ENCODE data around the gene MPND. TPM values are rescaled to one million over a fixed set of nuclear protein-coding genes. Genes with fewer than 3 reads are reported as not detected.

The MPND gene
- total and polyA plus RNA-seq, 2 of the 13 experiments (the other 11 are each of a cell fraction or from before 2014, with no cell fraction given) = 10.8 to 15.8 TPM

DNA sequence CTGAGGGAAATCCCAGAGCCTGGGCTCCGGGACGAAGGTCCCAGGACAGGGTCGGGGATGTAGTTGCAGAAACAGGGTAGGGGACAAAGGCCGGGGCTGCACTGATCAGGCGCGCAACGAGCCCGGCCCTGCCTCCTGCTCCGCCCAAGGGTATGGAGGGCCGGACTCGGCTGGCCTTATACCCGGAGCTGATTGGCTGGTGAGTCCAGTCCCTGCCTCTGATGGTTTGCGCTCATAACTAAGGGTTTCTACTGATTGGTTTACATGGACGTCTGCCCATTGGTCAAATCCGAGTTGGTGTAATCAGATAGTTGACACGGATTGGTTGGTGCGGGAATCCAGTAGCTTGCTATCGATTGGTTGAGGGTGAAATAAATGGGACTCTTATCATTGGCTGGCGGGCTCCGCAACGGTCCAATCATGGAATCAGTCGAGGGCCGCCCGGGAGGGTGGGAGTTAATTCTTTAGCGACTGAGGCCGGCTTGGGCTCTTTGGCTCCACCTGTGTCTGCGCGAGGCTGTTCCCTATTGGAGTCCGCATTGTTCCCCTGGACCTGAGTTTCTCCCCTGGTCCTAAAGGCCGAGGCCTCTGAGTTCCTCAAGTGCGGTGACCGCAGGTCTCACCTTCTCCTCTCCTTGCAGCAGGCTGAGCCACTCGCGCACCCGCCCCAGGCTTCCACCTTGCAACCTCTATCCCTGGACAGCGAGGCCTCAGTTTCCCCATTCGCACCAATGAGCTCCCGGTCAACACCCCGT, 570 bp upstream of the MPND start (continued):
- TF ChIP-seq ZNF407 (CRISPR knock-in tag; IDR thresholded peaks at IDR 0.05; ENCODE audit: not compliant biosample characterization) = no peak
- TF ChIP-seq ZNF10 (CRISPR knock-in tag; IDR thresholded peaks at IDR 0.05; ENCODE audit: borderline replicate concordance, low read depth) = no peak
- TF ChIP-seq ZFP36L2 (CRISPR knock-in tag; IDR thresholded peaks at IDR 0.05) = no peak
- no peak for TF ChIP-seq CCDC6 (CRISPR knock-in tag; IDR thresholded peaks at IDR 0.05)
- peak; percentile 48; the same call in 1 of the 2 replicates for TF ChIP-seq IRF2 (CRISPR knock-in tag; IDR thresholded peaks at IDR 0.05)
- no peak; a peak in 1 of 4 replicates for TF ChIP-seq EP300 (IDR thresholded peaks at IDR 0.05; ENCODE audit: low read depth in 2 of 2, low read length in 2 of 2)
- no peak for TF ChIP-seq EP300 (CRISPR knock-in tag; IDR thresholded peaks at IDR 0.05; ENCODE audit: borderline replicate concordance)
- TF ChIP-seq MBD4 (IDR thresholded peaks at IDR 0.05; ENCODE audit: borderline replicate concordance, low read length) = no peak
- TF ChIP-seq ZNF570 (CRISPR knock-in tag; IDR thresholded peaks at IDR 0.05; ENCODE audit: borderline replicate concordance) = no peak
- TF ChIP-seq CBX2 (IDR thresholded peaks at IDR 0.05; ENCODE audit: low read depth, low read length) = no peak
- no peak for TF ChIP-seq CBX2 (CRISPR knock-in tag; IDR thresholded peaks at IDR 0.05; ENCODE audit: low read depth)
- TF ChIP-seq RXRB (CRISPR knock-in tag; IDR thresholded peaks at IDR 0.05; ENCODE audit: borderline replicate concordance) = peak; percentile 78; the same call in 1 of the 2 replicates
- TF ChIP-seq ZNF572 (CRISPR knock-in tag; IDR thresholded peaks at IDR 0.05) = no peak
- TF ChIP-seq, protein P1, sequence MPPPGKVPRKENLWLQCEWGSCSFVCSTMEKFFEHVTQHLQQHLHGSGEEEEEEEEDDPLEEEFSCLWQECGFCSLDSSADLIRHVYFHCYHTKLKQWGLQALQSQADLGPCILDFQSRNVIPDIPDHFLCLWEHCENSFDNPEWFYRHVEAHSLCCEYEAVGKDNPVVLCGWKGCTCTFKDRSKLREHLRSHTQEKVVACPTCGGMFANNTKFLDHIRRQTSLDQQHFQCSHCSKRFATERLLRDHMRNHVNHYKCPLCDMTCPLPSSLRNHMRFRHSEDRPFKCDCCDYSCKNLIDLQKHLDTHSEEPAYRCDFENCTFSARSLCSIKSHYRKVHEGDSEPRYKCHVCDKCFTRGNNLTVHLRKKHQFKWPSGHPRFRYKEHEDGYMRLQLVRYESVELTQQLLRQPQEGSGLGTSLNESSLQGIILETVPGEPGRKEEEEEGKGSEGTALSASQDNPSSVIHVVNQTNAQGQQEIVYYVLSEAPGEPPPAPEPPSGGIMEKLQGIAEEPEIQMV (CRISPR knock-in tag; IDR thresholded peaks at IDR 0.05; ENCODE audit: low read depth) = no peak; the same call in 1 of the 2 replicates
- TF ChIP-seq U2AF2 (IDR thresholded peaks at IDR 0.05; ENCODE audit: low read depth, low read length) = no peak
- TF ChIP-seq NR2F6 (IDR thresholded peaks at IDR 0.05) = peak; percentile 66; the same call in 1 of the 2 replicates
- TF ChIP-seq NR2F6 (CRISPR knock-in tag; IDR thresholded peaks at IDR 0.05) = peak; percentile 71
- no peak for TF ChIP-seq ZNF607 (CRISPR knock-in tag; IDR thresholded peaks at IDR 0.05; ENCODE audit: borderline replicate concordance)
- TF ChIP-seq, protein P2, sequence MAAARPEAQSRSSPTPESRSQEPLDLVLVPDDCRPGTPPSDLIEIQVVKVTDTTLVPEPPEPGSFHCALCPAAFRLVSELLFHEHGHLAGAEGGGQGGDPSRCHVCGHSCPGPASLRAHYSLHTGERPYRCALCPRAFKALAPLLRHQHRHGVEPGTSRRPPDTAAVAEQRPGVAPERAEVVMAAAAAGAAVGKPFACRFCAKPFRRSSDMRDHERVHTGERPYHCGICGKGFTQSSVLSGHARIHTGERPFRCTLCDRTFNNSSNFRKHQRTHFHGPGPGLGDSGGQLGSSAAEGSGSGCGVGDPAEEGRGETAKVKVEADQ (CRISPR knock-in tag; IDR thresholded peaks at IDR 0.05; ENCODE audit: borderline replicate concordance) = no peak
- TF ChIP-seq ATF1 (CRISPR knock-in tag; IDR thresholded peaks at IDR 0.05) = peak; percentile 78
- peak; percentile 64; the same call in 1 of the 2 replicates for TF ChIP-seq PHF20 (CRISPR knock-in tag; IDR thresholded peaks at IDR 0.05)

Measured in HepG2 (cell line).